Testis (tissue), 3 donors: Measurements from ENCODE around the gene MGME1. TPM values are rescaled to one million over a fixed set of nuclear protein-coding genes. Genes with fewer than 3 reads are reported as not detected.

Experiments used
- DNase-seq: peaks from one replicate; pipeline ENCODE4 v3.0.0-alpha.2; 2019
- H3K27ac ChIP-seq, 2 donors: fragments of 200-600 bp; sonication (generic); one replicate each; pipeline ENCODE4 v1.5.1; 2019
- H3K27me3 ChIP-seq: fragments of 200-600 bp; sonication (generic); one replicate; pipeline ENCODE4 v1.5.1; 2019
- H3K36me3 ChIP-seq: fragments of 200-600 bp; sonication (generic); one replicate; pipeline ENCODE4 v1.5.1; 2017; ENCODE audit warnings: low read depth; ENCODE audit errors: missing control alignments
- H3K4me1 ChIP-seq: fragments of 200-600 bp; sonication (generic); one replicate; pipeline ENCODE4 v1.5.1; 2019
- H3K4me3 ChIP-seq, 2 donors: fragments of 200-600 bp; sonication (generic); one replicate each; pipeline ENCODE4 v1.5.1; 2017 to 2019
- H3K9me3 ChIP-seq: fragments of 200-600 bp; sonication (generic); one replicate; pipeline ENCODE4 v1.5.1; 2017
- POLR2A ChIP-seq: fragments of 450-650 bp; IDR thresholded peaks from one replicate; pipeline ENCODE4 v1.6.1; 2017; ENCODE audit warnings: antibody characterized with exemption, mild to moderate bottlenecking, moderate library complexity
- WGBS, 2 donors: methylation state at CpG; one replicate each; pipeline ENCODE4 v1.1.5; 2018; 5-methylcytosine and 5-hydroxymethylcytosine counted together
- intact Hi-C: fragments of 100-400 bp; cut with DNase I; formaldehyde crosslinking; loops from one replicate; pipeline ENCODE4 v1.15.1; 2023; ENCODE audit warnings: low total_unique reads
- polyA plus RNA-seq: library from polyadenylated mRNA; stranded (reverse); fragments of 350-450 nt; fragmentation: Illumina TruSeq; extraction: RNeasy Lipid Tissue Mini Kit (QIAGEN cat#74804); gene quantifications from one replicate; pipeline ENCODE4 v1.2.3, GENCODE V29; 2014; ENCODE audit warnings: low read depth, low replicate concordance; ENCODE audit not compliant: insufficient read depth
- total RNA-seq, 2 donors: library from RNA; depleted of rRNA; stranded (reverse); fragments of >200 nt; gene quantifications; one replicate each; pipeline ENCODE4 v1.2.3, GENCODE V29; 2016
- TF ChIP-seq, protein P1 (sequence below), 3 experiments: fragments of 450-650 bp in 2 of 3; fragments of 200-600 bp in 1 of 3; sonication (generic) in 1 of 3; IDR thresholded peaks; one replicate each; pipeline ENCODE4 v1.5.1; 2016 to 2019; ENCODE audit warnings: antibody characterized with exemption in 3 of 3, mild to moderate bottlenecking in 2 of 3, moderate library complexity in 1 of 3

The MGME1 gene
- total and polyA plus RNA-seq, 3 donors from 2014 or later: 15.5 to 22.3 (median 17.4) TPM

DNA sequence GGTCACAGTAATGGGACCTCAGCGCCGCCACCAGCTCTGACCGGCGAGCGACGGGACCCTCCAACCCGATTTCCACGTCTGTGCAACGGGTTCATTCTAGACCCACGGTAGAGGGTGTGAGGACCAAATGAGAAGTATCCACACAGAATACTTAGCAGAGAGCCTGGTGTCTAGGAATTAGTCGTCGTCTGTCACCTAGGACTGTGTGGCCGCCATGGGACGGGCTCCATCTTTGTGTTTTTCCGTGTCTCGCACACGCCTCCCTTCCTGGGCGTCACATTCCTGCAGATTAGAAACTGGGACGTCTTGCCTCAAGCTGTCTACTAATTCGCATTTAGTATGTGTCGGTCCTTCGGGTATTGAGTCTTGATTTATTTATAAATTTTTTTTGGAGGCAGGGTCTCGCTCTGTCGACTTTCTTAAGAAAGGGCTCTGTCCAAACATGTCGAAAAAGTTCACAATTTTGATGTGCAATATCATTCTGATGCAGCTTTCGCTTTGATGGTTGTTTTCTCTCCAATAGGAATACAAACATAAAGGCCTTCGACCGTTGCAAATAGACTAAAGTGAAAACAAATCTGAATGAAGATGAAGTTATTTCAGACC, 563 bp downstream of the MGME1 start:
- peak overlapping the region; percentile 96 to 99 for H3K27ac ChIP-seq
- WGBS, 2 donors: 0 to 1% methylated on average over 28 of the region's 28 CpGs
- H3K36me3 ChIP-seq: no peaks in the 10 kb centered on the region
- intact Hi-C loops: no loop called here
- peak overlapping the region; percentile 74 to 77 for H3K4me3 ChIP-seq
- TF ChIP-seq, protein P1, sequence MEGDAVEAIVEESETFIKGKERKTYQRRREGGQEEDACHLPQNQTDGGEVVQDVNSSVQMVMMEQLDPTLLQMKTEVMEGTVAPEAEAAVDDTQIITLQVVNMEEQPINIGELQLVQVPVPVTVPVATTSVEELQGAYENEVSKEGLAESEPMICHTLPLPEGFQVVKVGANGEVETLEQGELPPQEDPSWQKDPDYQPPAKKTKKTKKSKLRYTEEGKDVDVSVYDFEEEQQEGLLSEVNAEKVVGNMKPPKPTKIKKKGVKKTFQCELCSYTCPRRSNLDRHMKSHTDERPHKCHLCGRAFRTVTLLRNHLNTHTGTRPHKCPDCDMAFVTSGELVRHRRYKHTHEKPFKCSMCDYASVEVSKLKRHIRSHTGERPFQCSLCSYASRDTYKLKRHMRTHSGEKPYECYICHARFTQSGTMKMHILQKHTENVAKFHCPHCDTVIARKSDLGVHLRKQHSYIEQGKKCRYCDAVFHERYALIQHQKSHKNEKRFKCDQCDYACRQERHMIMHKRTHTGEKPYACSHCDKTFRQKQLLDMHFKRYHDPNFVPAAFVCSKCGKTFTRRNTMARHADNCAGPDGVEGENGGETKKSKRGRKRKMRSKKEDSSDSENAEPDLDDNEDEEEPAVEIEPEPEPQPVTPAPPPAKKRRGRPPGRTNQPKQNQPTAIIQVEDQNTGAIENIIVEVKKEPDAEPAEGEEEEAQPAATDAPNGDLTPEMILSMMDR (IDR thresholded peaks at IDR 0.05): no peak
- TF ChIP-seq POLR2A: no peak
- DNase-seq: peak; percentile 66
- no peaks in the 10 kb centered on the region for H3K27me3 ChIP-seq
- no peaks in the 10 kb centered on the region for H3K9me3 ChIP-seq
- peaks cover 42% of the 10 kb centered on the region for H3K4me1 ChIP-seq

DNA sequence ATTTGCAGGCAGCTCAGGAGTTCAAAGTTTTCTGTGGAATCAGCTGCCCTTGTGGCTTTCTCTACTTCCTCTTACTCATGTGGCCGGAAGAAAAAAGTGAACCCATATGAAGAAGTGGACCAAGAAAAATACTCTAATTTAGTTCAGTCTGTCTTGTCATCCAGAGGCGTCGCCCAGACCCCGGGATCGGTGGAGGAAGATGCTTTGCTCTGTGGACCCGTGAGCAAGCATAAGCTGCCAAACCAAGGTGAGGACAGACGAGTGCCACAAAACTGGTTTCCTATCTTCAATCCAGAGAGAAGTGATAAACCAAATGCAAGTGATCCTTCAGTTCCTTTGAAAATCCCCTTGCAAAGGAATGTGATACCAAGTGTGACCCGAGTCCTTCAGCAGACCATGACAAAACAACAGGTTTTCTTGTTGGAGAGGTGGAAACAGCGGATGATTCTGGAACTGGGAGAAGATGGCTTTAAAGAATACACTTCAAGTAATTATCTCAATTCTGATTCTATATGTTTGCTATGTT, 1.1 kb downstream of the MGME1 start:
- H3K27ac ChIP-seq: peak overlapping the region; percentile 96 to 99
- H3K27me3 ChIP-seq: no peaks in the 10 kb centered on the region
- DNase-seq: peak; percentile 29
- intact Hi-C loops: no loop called here
- H3K4me1 ChIP-seq: peaks cover 38% of the 10 kb centered on the region
- H3K9me3 ChIP-seq: no peaks in the 10 kb centered on the region
- 11 to 12% methylated on average over 9 of the region's 9 CpGs for WGBS, 2 donors
- peak overlapping the region; percentile 74 to 77 for H3K4me3 ChIP-seq
- TF ChIP-seq, protein P1 (IDR thresholded peaks at IDR 0.05): no peak
- no peak for TF ChIP-seq POLR2A
- H3K36me3 ChIP-seq: no peaks in the 10 kb centered on the region

DNA sequence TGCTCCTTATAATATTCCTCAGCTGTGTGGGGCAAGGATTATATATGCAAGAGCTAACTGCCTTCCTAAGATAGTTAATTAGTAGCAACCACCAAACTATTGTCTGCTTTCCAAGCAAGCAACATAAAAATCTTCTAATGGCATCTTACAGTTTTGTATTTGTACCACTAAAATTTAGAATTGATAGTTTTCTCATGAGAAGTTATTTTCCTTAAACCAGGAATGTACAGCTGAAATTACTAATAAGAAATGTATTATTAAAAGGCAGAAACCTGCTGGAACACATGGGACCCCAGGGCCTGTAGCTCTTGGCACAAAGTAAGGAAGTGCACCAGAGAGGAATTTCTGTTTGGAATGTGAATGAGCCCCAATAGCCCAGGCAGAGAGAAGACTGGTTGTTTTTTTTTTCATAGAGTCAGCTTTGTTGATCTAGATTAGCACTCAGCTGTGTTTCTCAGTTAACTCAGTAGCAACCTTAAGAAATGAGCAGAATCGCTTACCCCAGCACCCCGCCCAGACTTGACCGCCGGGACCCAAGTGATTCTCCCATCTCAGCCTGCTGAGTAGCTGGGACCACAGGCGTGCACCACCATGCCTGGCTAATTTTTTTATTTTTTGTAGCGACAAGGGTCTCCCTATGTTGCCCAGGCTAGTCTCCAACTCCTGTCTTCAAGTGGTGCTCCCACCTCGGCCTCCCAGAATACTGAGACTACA, 2.6 kb downstream of the MGME1 start:
- no peaks in the 10 kb centered on the region for H3K9me3 ChIP-seq
- intact Hi-C loops: no loop called here
- H3K27ac ChIP-seq: peak overlapping the region; percentile 96 to 99
- TF ChIP-seq, protein P1 (IDR thresholded peaks at IDR 0.05): no peak
- no peak for TF ChIP-seq POLR2A
- DNase-seq: no peak
- peaks cover 24% of the 10 kb centered on the region for H3K4me1 ChIP-seq
- no peaks in the 10 kb centered on the region for H3K36me3 ChIP-seq
- no peaks in the 10 kb centered on the region for H3K27me3 ChIP-seq
- H3K4me3 ChIP-seq: no peak overlapping the region
- 40 to 48% methylated on average over 7 of the region's 7 CpGs for WGBS, 2 donors

DNA sequence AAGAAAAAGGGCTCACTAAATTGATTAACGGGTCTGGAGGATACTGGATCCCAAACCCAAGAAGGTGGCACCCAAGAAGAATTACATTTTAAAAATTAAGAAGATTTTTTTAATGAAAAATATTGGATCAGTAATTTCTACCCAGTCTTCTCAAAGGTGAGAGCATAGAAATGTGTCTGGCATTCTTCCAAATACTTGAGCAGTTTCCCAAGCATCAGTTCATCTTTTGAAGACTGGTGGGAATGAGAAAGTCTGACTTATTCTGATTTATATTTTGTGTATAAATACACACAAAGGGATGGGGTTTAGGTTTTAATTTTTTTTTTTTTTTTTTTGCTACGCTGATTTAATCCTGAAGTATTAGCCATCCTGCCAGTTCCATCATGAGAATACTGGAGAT, 3.3 kb downstream of the MGME1 start:
- H3K27ac ChIP-seq: peak overlapping the region in 1 of 2 donors; percentile 15
- H3K4me1 ChIP-seq: peaks cover 24% of the 10 kb centered on the region
- 90 to 94% methylated on average over 2 of the region's 2 CpGs for WGBS, 2 donors
- no peaks in the 10 kb centered on the region for H3K27me3 ChIP-seq
- DNase-seq: no peak
- no peaks in the 10 kb centered on the region for H3K36me3 ChIP-seq
- intact Hi-C loops: no loop called here
- no peaks in the 10 kb centered on the region for H3K9me3 ChIP-seq
- no peak overlapping the region for H3K4me3 ChIP-seq
- no peak for TF ChIP-seq POLR2A

DNA sequence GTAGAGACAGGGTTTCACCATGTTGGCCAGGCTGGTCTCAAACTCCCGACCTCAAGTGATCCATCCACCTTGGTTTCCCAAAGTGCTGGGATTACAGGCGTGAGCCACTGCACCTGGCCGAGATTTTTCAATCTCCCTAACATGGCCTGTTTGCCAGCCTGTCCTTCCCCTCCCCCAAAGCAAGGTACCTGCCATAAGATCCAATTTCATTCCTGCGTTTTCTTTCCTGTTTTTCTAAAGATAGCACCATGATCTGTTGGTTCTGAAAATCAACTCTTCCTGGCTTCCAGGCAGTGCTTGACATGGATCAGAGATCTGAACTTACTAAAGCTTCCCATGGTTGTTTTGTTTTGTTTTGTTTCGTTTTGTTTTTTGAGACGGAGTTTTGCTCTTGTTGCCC, 7.5 kb downstream of the MGME1 start:
- no peak for TF ChIP-seq POLR2A
- TF ChIP-seq, protein P1 (IDR thresholded peaks at IDR 0.05): no peak
- WGBS, 2 donors: 87 to 91% methylated on average over 6 of the region's 6 CpGs
- DNase-seq: no peak
- Histone ChIP-seq H3K27me3 (no peaks in the 10 kb centered on the region), H3K27ac (no peak overlapping the region), H3K36me3 (no peaks in the 10 kb centered on the region), H3K4me3 (no peak overlapping the region), H3K4me1 (peaks cover 7% of the 10 kb centered on the region), H3K9me3 (no peaks in the 10 kb centered on the region)
- intact Hi-C loops: no loop called here
